GM10266 (cell line): Measurements from ENCODE around the gene GNG2.
A peak's percentile ranks its signal among the peaks of the same experiment; 100 is the strongest.

Experiments used
- DNase-seq: peaks from one replicate; pipeline ENCODE4 v3.0.0; 2012; ENCODE audit errors: extremely low spot score
- TF ChIP-seq, protein P1 (sequence below): IDR thresholded peaks from 2 replicates; pipeline ENCODE4 v1.5.1; 2012; ENCODE audit warnings: mild to moderate bottlenecking, low read depth; ENCODE audit not compliant: control insufficient read depth, insufficient read depth; ENCODE audit errors: missing control alignments

Gene GNG2

DNA sequence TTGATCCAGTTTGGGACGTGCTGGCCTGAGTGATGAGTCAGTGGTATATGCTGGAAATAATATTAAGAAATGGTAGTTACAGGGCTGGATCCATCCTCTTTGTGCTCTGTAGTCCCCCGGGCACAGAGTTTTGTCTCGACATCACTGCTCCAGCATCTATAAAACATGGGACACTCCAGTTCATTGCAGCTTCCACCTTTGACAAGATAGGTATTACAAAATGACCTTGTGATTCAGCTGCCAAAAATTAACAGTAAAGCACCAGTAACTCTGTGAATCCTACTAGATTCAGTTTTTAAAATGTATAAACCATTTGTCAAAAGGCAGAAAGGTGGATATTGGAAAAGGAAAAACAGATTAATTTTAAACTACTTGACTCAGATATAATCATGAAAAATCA, 14.6 kb upstream of the GNG2 start:
- no peak for DNase-seq
- TF ChIP-seq, protein P1, sequence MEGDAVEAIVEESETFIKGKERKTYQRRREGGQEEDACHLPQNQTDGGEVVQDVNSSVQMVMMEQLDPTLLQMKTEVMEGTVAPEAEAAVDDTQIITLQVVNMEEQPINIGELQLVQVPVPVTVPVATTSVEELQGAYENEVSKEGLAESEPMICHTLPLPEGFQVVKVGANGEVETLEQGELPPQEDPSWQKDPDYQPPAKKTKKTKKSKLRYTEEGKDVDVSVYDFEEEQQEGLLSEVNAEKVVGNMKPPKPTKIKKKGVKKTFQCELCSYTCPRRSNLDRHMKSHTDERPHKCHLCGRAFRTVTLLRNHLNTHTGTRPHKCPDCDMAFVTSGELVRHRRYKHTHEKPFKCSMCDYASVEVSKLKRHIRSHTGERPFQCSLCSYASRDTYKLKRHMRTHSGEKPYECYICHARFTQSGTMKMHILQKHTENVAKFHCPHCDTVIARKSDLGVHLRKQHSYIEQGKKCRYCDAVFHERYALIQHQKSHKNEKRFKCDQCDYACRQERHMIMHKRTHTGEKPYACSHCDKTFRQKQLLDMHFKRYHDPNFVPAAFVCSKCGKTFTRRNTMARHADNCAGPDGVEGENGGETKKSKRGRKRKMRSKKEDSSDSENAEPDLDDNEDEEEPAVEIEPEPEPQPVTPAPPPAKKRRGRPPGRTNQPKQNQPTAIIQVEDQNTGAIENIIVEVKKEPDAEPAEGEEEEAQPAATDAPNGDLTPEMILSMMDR: no peak

DNA sequence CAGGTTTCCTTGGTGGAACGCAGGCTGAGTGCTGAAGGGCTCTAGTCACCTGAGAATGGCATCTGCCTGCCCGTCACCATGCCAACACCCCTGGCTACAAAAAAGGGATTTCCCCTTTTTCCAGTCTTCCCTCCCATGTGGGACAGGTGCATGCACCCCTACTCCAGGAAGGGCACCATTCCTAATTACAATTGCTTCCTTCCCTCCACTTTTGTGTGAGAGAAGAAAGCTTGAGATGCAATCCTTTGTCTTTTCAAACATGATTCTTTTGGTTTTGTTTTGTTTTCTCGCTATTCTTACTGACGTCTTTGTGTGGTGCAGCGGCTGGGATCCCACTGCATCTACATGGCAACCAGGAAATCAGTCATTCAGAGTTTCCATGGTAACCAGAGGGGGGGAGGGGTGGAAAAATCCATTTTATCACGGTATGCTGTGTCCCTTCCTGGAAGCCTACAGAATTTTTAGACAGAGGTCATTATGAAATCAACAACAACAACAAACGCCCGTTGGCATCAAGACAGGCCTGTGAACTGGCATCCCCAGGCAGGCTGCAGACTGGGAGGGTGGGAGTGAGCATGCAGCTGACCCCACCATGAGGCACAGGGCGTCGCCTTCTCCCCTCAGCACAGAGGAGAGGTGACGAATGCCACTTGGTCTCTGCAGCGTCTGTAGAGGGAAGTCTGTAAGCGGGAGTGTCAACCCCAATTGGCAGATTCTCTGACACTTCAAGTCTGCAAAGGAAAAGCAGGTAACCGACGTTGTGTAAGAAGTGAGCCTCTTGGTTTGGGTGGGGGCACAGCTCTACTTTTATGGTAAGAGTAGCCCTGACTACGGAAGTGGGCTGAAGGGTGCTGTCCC, 13.6 kb upstream of the GNG2 start:
- TF ChIP-seq, protein P1: no peak
- peak; percentile 76 for DNase-seq

DNA sequence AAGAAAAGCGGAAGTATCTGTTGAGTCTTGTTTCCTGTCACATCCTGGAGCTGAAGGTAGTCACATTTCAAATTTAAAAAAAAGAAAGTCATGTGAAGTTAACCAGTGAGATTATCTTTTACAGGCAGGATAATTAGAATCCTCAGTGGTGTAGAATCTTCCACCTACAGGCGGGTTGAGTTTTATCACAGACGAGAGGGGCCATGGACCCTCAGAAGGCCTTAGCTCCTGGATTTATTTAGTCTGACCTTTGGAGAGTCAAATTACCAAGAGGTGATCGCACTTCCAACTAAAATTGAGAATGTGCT, 13.0 kb upstream of the GNG2 start:
- no peak for DNase-seq
- TF ChIP-seq, protein P1: no peak

DNA sequence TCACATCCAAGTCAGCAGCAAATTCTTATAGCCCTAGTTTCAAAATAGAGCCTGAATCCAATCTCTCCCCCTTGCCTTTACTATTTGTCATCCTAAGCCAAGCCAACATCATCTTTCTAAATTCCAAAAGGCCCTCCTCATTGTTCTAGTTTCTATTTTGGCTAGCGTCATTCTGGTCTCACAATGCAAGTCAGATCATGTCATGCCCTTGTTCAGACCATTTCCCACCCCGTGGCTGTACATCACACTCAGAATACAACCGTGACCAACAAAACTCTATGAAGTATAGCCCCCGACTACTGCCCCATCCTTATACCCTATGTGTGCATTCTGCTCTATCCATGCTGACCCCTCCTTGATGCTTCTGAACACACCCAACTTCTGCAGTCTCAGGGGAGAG, 12.3 kb upstream of the GNG2 start:
- DNase-seq: no peak
- TF ChIP-seq, protein P1: no peak

DNA sequence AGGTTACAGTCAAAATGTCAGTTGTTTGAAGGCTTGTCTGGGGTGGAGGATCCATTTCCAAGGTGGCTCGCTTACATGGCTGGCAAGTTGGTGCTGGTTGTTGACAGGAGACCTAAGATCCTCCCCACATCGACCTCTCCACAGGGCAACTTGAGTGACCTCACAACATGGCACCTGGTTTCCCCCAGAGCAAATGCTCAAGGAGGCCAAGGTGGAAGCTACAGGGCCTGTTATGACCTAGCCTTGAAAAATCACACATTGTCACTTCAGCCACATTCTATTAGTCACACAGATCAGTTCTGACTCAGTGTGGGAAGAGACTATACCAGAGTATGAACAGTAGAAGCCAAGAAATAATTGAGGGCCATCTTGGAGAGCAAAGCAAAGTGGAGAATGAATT, 11.3 kb upstream of the GNG2 start:
- TF ChIP-seq, protein P1: no peak
- DNase-seq: no peak

DNA sequence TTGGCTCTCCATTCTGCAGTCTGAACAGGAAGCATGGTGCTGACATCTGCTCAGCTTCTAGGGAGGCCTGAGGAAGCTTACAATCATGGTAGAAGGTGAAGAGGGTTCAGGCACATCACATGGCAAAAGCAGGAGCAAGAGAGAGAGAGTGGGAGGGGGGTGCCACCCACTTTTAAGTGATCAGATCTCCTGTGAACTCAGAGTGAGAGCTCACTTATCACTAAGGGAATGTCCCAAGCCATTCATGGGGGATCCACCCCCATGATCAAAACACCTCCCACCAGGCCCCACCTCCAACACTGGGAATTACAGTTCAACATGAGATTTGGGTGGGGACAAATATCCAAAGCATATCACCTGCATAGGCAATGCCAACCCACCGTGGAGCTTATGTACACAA, 9.8 kb upstream of the GNG2 start:
- TF ChIP-seq, protein P1: no peak
- DNase-seq: no peak

DNA sequence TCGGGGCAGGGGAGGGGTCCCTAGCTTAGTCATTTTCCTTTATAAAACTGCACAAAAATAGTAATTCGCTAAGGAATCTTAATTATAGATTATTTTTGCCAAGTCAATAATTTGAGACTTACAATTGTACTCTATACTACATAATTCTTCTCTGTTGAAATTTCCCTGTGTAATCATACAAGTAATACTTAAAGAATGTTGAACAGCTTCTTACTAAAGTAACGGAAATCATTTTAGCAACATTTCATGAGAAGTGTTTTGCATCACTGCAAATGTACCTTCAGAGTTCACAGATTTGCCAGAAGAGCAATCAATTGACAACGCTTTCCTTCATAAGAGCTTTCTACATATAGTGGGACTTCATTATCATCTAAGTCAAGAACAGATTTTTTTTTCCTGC, 7.9 kb upstream of the GNG2 start:
- DNase-seq: no peak

More for the DNA sequence above, 7.9 kb upstream of the GNG2 start:
- TF ChIP-seq, protein P1: no peak
